ENCODE data around the gene HGD.

Gene HGD

GRCh38 chr3:120682095-120682681 lies at the start of gene HGD:
HGD (minus strand) TSS chr3:120682239; CDS start chr3:120682111, 128 bp downstream.
- DNase-seq, result no peak

- no peak for DNase-seq
Observed at GRCh38 chr3:120730576-120731542, 48.8 kb upstream of the HGD start.

GRCh38 chr3:120726791-120727190 lies 44.8 kb upstream of the HGD start:
- no peak for DNase-seq

GRCh38 chr3:120719167-120719834 lies 37.3 kb upstream of the HGD start:
- peak; percentile 50 to 55 for DNase-seq

- DNase-seq, result no peak
Observed at GRCh38 chr3:120713262-120713661, 31.2 kb upstream of the HGD start.

GRCh38 chr3:120710369-120710768 lies 28.3 kb upstream of the HGD start:
- DNase-seq, result no peak

- DNase-seq, result no peak
Observed at GRCh38 chr3:120708408-120708807, 26.4 kb upstream of the HGD start.

GRCh38 chr3:120706950-120707349 lies 24.9 kb upstream of the HGD start:
- DNase-seq, result no peak

GRCh38 chr3:120705884-120706582 lies 24.0 kb upstream of the HGD start:
- DNase-seq, result no peak

- DNase-seq, result no peak
Observed at GRCh38 chr3:120699333-120699732, 17.3 kb upstream of the HGD start.

GRCh38 chr3:120693439-120694171 lies 11.6 kb upstream of the HGD start:
- DNase-seq, result no peak

GRCh38 chr3:120689395-120689794 lies 7.4 kb upstream of the HGD start:
- no peak for DNase-seq

- no peak for DNase-seq
Observed at GRCh38 chr3:120688121-120688520, 6.1 kb upstream of the HGD start.

GRCh38 chr3:120685411-120685810 lies 3.4 kb upstream of the HGD start:
- no peak for DNase-seq

- no peak for DNase-seq
Observed at GRCh38 chr3:120684896-120685295, 2.9 kb upstream of the HGD start.

- DNase-seq, result no peak
Observed at GRCh38 chr3:120683671-120684301, 1.7 kb upstream of the HGD start.

GRCh38 chr3:120683213-120683612 lies 1.2 kb upstream of the HGD start:
- DNase-seq, result no peak

GRCh38 chr3:120681506-120682038 lies 467 bp downstream of the HGD start:
- DNase-seq, result no peak

- no peak for DNase-seq
Observed at GRCh38 chr3:120681018-120681417, 1.0 kb downstream of the HGD start.

GRCh38 chr3:120680193-120680894 lies 1.7 kb downstream of the HGD start:
- no peak for DNase-seq

- no peak for DNase-seq
Observed at GRCh38 chr3:120678984-120679383, 3.1 kb downstream of the HGD start.

Data from activated CD4-positive, alpha-beta T cell treated with anti-CD3 and anti-CD28 coated beads, Interleukin-2, amount 50 U/mL, for 4 hours (primary cell).